Stimulated activated CD4-positive, alpha-beta T cell treated with anti-CD3 and anti-CD28 coated beads, TNF-alpha, amount 100 ng/mL, for 48 hours (primary cell): Measurements from ENCODE around the gene BMI1.

Source experiments
- DNase-seq, 3 donors: peaks; one replicate each; pipeline ENCODE4 v3.0.0-alpha.2; 2020; ENCODE audit warnings: low read depth in 3 of 3

The BMI1 gene

GRCh38 chr10:22319547-22319979 is 1.3 kb upstream of the BMI1 start:
- DNase-seq = no peak

- DNase-seq = no peak
Measured at GRCh38 chr10:22319980-22320558, 830 bp upstream of the BMI1 start.

GRCh38 chr10:22321156-22321923 is 441 bp downstream of the BMI1 start:
- DNase-seq = no peak

- no peak for DNase-seq
Measured at GRCh38 chr10:22321924-22322640, 1.2 kb downstream of the BMI1 start.

GRCh38 chr10:22322641-22323160 is 1.8 kb downstream of the BMI1 start:
- no peak for DNase-seq

- no peak for DNase-seq
Measured at GRCh38 chr10:22323538-22324305, 2.8 kb downstream of the BMI1 start.

GRCh38 chr10:22324413-22324812 is 3.5 kb downstream of the BMI1 start:
- no peak for DNase-seq

- DNase-seq = no peak
Measured at GRCh38 chr10:22324893-22325271, 4.0 kb downstream of the BMI1 start.

- no peak for DNase-seq
Measured at GRCh38 chr10:22325272-22326144, 4.6 kb downstream of the BMI1 start.

- no peak for DNase-seq
Measured at GRCh38 chr10:22326145-22326702, 5.3 kb downstream of the BMI1 start.

GRCh38 chr10:22329150-22329549 is 8.3 kb downstream of the BMI1 start:
- no peak for DNase-seq

- no peak for DNase-seq
Measured at GRCh38 chr10:22332116-22332692, 11.3 kb downstream of the BMI1 start.

- DNase-seq = no peak
Measured at GRCh38 chr10:22333167-22333974, 12.5 kb downstream of the BMI1 start.

- DNase-seq = no peak
Measured at GRCh38 chr10:22333975-22334282, 13.0 kb downstream of the BMI1 start.

- DNase-seq = no peak
Measured at GRCh38 chr10:22334414-22335172, 13.7 kb downstream of the BMI1 start.

- peak in 1 of 3 donors; percentile 43 for DNase-seq
Measured at GRCh38 chr10:22335173-22335933, 14.5 kb downstream of the BMI1 start.

- DNase-seq = no peak
Measured at GRCh38 chr10:22338185-22338900, 17.4 kb downstream of the BMI1 start.
